ENCODE measurements around the gene IL22RA1.

The IL22RA1 gene

GRCh38 chr1:24097663-24098062 is 45.3 kb downstream of the IL22RA1 start:
- DNase-seq (ENCODE audit: low spot score) = no peak

GRCh38 chr1:24096739-24097103 is 46.2 kb downstream of the IL22RA1 start:
- DNase-seq (ENCODE audit: low spot score) = no peak

- DNase-seq (ENCODE audit: low spot score) = no peak
These were observed 46.8 kb downstream of the IL22RA1 start for GRCh38 chr1:24096009-24096738.

- no peak for DNase-seq (ENCODE audit: low spot score)
These were observed 47.6 kb downstream of the IL22RA1 start for GRCh38 chr1:24095140-24095859.

GRCh38 chr1:24094554-24094953 is 48.4 kb downstream of the IL22RA1 start:
- no peak for DNase-seq (ENCODE audit: low spot score)

- DNase-seq (ENCODE audit: low spot score) = no peak
These were observed 49.2 kb downstream of the IL22RA1 start for GRCh38 chr1:24093732-24094131.

- no peak for DNase-seq (ENCODE audit: low spot score)
These were observed 50.0 kb downstream of the IL22RA1 start for GRCh38 chr1:24092979-24093378.

- DNase-seq (ENCODE audit: low spot score) = no peak
These were observed 50.9 kb downstream of the IL22RA1 start for GRCh38 chr1:24091971-24092482.

- no peak for DNase-seq (ENCODE audit: low spot score)
These were observed 52.2 kb downstream of the IL22RA1 start for GRCh38 chr1:24090736-24091135.

- DNase-seq (ENCODE audit: low spot score) = no peak
These were observed 53.0 kb downstream of the IL22RA1 start for GRCh38 chr1:24089743-24090555.

- DNase-seq (ENCODE audit: low spot score) = no peak
These were observed 53.8 kb downstream of the IL22RA1 start for GRCh38 chr1:24089027-24089742.

- no peak for DNase-seq (ENCODE audit: low spot score)
These were observed 56.5 kb downstream of the IL22RA1 start for GRCh38 chr1:24086466-24086865.

GRCh38 chr1:24085546-24085945 is 57.4 kb downstream of the IL22RA1 start:
- DNase-seq (ENCODE audit: low spot score) = no peak

GRCh38 chr1:24085007-24085406 is 57.9 kb downstream of the IL22RA1 start:
- no peak for DNase-seq (ENCODE audit: low spot score)

- no peak for DNase-seq (ENCODE audit: low spot score)
These were observed 58.9 kb downstream of the IL22RA1 start for GRCh38 chr1:24084050-24084449.

GRCh38 chr1:24082372-24082771 is 60.6 kb downstream of the IL22RA1 start:
- DNase-seq (ENCODE audit: low spot score) = no peak

- no peak for DNase-seq (ENCODE audit: low spot score)
These were observed 61.8 kb downstream of the IL22RA1 start for GRCh38 chr1:24081190-24081589.

GRCh38 chr1:24080131-24080530 is 62.8 kb downstream of the IL22RA1 start:
- no peak for DNase-seq (ENCODE audit: low spot score)

GRCh38 chr1:24077278-24077978 is 65.5 kb downstream of the IL22RA1 start:
- no peak for DNase-seq (ENCODE audit: low spot score)

GRCh38 chr1:24075946-24076345 is 67.0 kb downstream of the IL22RA1 start:
- DNase-seq (ENCODE audit: low spot score) = no peak

GRCh38 chr1:24075590-24075854 is 67.4 kb downstream of the IL22RA1 start:
- no peak for DNase-seq (ENCODE audit: low spot score)

Measured in D341Med (cell line).